HG02678 (cell line): ENCODE data around the gene CARMIL1.

Source experiments
- ATAC-seq: cut with Tn5 transposase; IDR thresholded peaks from one replicate; pipeline ENCODE4 v1.9.1; 2021; ENCODE audit warnings: mild to moderate bottlenecking, moderate library complexity; ENCODE audit not compliant: unreplicated experiment

Gene CARMIL1

GRCh38 chr6:25599516-25600085, 320.4 kb downstream of the CARMIL1 start:
- ATAC-seq: no peak

GRCh38 chr6:25601800-25602673, 322.9 kb downstream of the CARMIL1 start:
- no peak for ATAC-seq

- ATAC-seq: no peak
Measured at GRCh38 chr6:25602674-25602982, 323.5 kb downstream of the CARMIL1 start.

GRCh38 chr6:25603251-25603650, 324.1 kb downstream of the CARMIL1 start:
- ATAC-seq: no peak

- ATAC-seq: no peak
Measured at GRCh38 chr6:25606151-25606550, 327.0 kb downstream of the CARMIL1 start.

- ATAC-seq: no peak
Measured at GRCh38 chr6:25608558-25609174, 329.5 kb downstream of the CARMIL1 start.

GRCh38 chr6:25612666-25613065, 333.5 kb downstream of the CARMIL1 start:
- no peak for ATAC-seq

- no peak for ATAC-seq
Measured at GRCh38 chr6:25613415-25613814, 334.2 kb downstream of the CARMIL1 start.

GRCh38 chr6:25614052-25614451, 334.9 kb downstream of the CARMIL1 start:
- no peak for ATAC-seq

- ATAC-seq: no peak
Measured at GRCh38 chr6:25615471-25615870, 336.3 kb downstream of the CARMIL1 start.

GRCh38 chr6:25617997-25618396, 338.8 kb downstream of the CARMIL1 start:
- ATAC-seq: peak; percentile 42

GRCh38 chr6:25619217-25619616, 340.0 kb downstream of the CARMIL1 start:
- no peak for ATAC-seq

- ATAC-seq: no peak
Measured at GRCh38 chr6:25620391-25620790, 341.2 kb downstream of the CARMIL1 start.

GRCh38 chr6:25623065-25623464, 343.9 kb downstream of the CARMIL1 start:
- no peak for ATAC-seq

GRCh38 chr6:25623879-25624278, 344.7 kb downstream of the CARMIL1 start:
- ATAC-seq: no peak

GRCh38 chr6:25627001-25627400, 347.8 kb downstream of the CARMIL1 start:
- ATAC-seq: no peak

- ATAC-seq: no peak
Measured at GRCh38 chr6:25628471-25629197, 349.5 kb downstream of the CARMIL1 start.

- ATAC-seq: no peak
Measured at GRCh38 chr6:25629198-25629576, 350.0 kb downstream of the CARMIL1 start.

GRCh38 chr6:25630508-25631278, 351.5 kb downstream of the CARMIL1 start:
- ATAC-seq: no peak

GRCh38 chr6:25635886-25636317, 356.7 kb downstream of the CARMIL1 start:
- ATAC-seq: no peak

- ATAC-seq: no peak
Measured at GRCh38 chr6:25637211-25637610, 358.0 kb downstream of the CARMIL1 start.
